ENCODE measurements around the gene BLTP3B. TPM values are rescaled to one million over a fixed set of nuclear protein-coding genes. Genes with fewer than 3 reads are reported as not detected.
"Not testable (repeated sequence)": the region's sequence is repeated elsewhere in the genome, so short reads cannot be mapped to it uniquely, and the experiment has no call there.

Gene BLTP3B, protein sequence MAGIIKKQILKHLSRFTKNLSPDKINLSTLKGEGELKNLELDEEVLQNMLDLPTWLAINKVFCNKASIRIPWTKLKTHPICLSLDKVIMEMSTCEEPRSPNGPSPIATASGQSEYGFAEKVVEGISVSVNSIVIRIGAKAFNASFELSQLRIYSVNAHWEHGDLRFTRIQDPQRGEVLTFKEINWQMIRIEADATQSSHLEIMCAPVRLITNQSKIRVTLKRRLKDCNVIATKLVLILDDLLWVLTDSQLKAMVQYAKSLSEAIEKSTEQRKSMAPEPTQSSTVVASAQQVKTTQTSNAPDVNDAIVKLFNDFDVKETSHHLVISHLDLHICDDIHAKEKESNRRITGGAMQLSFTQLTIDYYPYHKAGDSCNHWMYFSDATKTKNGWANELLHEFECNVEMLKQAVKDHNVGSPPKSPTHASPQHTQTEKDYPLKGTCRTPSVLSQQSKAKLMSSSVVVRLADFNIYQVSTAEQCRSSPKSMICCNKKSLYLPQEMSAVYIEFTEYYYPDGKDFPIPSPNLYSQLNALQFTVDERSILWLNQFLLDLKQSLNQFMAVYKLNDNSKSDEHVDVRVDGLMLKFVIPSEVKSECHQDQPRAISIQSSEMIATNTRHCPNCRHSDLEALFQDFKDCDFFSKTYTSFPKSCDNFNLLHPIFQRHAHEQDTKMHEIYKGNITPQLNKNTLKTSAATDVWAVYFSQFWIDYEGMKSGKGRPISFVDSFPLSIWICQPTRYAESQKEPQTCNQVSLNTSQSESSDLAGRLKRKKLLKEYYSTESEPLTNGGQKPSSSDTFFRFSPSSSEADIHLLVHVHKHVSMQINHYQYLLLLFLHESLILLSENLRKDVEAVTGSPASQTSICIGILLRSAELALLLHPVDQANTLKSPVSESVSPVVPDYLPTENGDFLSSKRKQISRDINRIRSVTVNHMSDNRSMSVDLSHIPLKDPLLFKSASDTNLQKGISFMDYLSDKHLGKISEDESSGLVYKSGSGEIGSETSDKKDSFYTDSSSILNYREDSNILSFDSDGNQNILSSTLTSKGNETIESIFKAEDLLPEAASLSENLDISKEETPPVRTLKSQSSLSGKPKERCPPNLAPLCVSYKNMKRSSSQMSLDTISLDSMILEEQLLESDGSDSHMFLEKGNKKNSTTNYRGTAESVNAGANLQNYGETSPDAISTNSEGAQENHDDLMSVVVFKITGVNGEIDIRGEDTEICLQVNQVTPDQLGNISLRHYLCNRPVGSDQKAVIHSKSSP (N-terminal part only)
- 10 to 100 TPM; 20.5 to 26.3 (median 21.9) TPM for polyA plus RNA-seq (ENCODE audit: insufficient read length in 4 of 4)

DNA sequence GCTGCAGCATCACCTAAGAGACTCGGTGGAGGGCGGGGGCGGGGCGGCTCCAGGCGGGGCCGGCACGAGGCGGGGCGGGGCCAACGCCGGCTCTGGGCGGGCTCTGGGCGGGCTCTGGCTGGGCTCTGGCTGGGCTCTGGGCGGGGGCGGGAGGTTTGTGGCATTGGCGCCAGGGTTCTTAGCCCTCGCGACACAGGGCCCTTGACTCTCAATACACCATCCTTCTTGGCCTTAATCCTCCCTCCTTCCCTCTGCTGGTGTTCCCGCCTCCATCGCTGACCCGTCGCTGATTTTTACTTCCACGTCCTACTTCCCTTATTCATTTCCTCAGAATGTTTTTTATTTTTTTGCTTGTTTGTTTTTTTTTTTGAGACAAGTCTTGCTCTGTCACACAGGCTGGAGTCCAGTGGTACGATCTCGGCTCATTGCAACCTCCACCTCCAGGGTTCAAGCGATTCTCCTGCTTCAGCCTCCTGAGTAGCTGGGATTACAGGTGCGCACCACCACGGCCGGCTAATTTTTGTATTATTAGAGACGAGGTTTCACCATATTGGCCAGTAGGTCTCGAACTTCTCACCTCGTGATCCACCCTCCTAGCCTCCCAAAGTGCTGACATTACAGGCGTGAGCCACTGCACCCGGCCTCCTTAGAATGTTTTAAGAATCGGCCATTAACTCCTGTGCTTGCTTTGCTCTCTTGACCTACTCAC is at the start of gene BLTP3B:
Gene BLTP3B (minus strand): TSS at position 24 of the 709 bp plus-strand sequence. CDS start 239 bp downstream, outside the sequence.
- DNase-seq (ENCODE audit: low read depth in 4 of 4, low spot score in 2 of 4): peak; percentile 52 to 68 (median 68)

DNA sequence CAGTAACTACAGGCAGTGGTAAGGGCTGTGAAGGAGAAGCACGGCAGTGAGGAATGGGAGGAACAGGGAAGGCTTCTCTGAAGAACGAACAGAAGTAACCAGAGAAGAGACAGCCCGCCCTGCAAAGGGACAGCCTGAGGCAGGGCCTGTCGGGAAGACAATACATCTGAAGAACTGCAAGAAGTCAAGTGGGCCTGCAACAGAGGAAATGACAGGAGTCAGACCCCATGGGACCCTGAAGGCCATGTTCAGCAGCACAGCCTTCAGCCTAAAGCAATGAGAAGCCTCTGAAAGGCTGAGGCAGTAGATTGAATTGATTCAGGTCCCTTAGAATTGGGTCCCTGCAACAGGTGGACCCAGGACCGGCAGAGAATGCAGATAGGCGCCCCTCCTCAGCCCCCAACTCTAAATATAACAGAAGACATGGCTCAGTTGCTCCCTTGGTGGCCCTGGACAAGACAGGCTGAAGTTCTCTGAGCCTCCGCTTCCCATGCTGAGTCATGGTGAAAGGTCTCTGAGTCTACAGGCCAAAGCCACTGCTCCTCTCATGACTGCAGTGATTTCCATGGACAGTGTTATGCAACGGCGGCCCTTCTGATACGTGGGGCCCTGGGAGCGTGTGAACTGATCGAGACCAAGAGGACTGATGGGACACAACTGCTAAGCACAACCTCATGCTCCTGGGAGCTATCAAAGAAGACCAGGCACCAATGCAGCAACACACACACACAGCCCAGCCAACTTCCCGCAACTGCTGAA is 47.1 kb upstream of the BLTP3B start:
- no peak for DNase-seq (ENCODE audit: low read depth in 4 of 4, low spot score in 2 of 4)

- DNase-seq (ENCODE audit: low read depth in 4 of 4, low spot score in 2 of 4): not testable (repeated sequence)
These were observed 46.4 kb upstream of the BLTP3B start for GRCh38 chr12:100188888-100189635.

GRCh38 chr12:100187857-100188519 is 45.3 kb upstream of the BLTP3B start:
- no peak for DNase-seq (ENCODE audit: low read depth in 4 of 4, low spot score in 2 of 4)

GRCh38 chr12:100187068-100187467 is 44.4 kb upstream of the BLTP3B start:
- DNase-seq (ENCODE audit: low read depth in 4 of 4, low spot score in 2 of 4): no peak

GRCh38 chr12:100186071-100186470 is 43.4 kb upstream of the BLTP3B start:
- no peak for DNase-seq (ENCODE audit: low read depth in 4 of 4, low spot score in 2 of 4)

DNA sequence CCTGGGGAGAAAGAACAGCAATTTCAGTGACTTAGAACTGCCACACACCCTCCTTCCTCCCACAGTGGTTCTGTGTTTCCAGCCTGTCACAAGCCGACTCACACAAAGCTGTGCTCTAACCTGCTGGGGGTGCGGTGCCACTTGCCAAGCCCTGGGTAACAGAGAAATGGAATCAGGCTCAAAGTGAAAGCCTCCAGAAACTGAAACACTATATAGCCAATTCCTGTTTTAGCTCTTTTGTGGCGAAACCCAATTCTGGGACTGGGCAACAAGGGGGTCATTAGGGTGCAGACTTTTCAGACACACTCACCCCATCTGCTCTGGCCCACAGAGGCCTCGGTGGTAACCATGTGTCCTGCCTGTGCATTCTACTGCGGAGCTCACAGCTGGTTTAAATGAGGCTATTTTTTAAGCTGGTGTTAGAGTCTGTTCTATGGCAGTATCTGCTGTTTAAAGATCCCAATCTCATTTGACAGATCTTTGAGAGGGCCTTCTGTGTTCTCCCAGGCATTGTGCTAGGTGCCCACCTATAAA is 42.8 kb upstream of the BLTP3B start:
- no peak for DNase-seq (ENCODE audit: low read depth in 4 of 4, low spot score in 2 of 4)

DNA sequence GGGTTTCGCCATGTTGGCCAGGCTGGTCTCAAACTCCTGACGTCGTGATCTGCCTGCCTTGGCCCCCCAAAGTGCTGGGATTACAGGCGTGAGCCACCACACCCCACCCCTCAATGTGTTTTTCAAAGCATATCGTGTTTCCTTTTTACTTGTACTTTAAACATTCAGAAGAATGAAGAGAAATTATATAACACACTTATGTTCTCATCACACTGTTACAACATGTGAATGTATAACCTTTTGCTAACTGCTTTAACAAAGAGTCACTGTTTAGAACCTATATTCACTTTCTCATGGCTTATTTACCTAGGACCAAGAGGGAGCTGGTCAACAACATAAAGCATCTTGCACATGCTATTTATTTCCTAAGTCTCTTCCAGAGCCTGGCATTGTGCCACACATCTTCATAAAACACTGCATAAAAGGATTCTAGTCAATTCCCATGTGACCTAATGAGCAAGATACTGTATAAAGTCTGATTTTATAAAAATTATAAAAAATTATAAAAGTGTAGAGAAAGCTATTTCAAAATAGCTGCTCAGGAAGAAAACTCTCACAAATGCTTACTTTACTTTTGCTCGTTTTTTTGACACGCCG is 42.0 kb upstream of the BLTP3B start:
- DNase-seq (ENCODE audit: low read depth in 4 of 4, low spot score in 2 of 4): no peak

DNA sequence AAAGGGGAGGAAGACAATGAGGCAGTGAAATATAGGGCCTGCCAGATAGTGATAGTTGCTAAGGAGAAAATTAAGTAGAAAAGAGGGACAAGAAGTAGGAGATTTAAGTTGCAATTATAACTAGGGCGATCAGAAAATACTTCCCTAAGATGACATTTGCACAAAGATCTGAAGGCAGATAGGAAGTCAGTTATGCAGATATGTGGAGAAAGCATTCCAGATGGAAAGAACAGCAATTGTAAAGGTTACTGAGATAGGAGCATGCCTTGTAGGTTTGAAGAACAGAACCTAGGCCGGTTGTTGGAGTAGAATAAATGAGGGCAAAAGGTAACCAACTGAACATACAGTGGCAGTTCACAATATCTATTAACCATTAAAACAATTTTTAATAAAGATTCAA is 36.6 kb upstream of the BLTP3B start:
- DNase-seq (ENCODE audit: low read depth in 4 of 4, low spot score in 2 of 4): no peak

DNA sequence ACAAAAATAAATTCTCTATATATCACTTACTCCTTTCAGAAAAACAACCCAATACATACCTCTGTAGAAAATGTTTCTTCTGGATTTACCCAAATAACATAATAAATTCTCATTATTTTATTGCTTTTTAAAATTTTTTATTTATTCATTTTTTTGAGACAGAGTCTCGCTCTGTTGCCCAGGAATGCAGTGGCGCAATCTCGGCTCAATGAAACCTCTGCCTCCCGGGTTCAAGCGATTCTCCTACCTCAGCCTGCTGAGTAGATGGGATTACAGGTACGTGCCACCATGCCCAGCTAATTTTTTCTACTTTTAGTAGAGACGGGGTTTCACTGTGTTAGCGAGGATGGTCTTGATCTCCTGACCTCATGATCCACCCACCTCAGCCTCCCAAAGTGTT is 33.8 kb upstream of the BLTP3B start:
- DNase-seq (ENCODE audit: low read depth in 4 of 4, low spot score in 2 of 4): not testable (repeated sequence)

GRCh38 chr12:100174495-100174894 is 31.8 kb upstream of the BLTP3B start:
- no peak for DNase-seq (ENCODE audit: low read depth in 4 of 4, low spot score in 2 of 4)

DNA sequence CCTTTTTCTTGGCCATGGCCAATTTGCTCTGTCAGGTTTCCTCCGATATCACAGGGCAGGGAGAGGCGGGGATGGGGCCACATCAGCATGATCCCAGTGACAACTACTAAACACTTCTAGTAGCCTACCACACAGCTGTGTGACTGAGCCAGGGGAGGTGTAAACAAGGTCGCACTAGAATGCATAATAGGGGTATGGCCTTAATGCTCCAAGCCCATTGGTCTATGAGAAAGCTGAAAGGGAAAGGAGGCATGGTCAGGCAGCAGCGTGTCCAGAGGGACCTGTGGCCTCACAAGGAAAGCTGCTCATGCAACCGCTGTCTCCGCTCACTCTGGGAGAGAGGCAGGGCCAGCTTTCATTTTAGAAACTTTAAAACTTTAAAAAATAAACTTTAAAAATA is 30.4 kb upstream of the BLTP3B start:
- no peak for DNase-seq (ENCODE audit: low read depth in 4 of 4, low spot score in 2 of 4)

DNA sequence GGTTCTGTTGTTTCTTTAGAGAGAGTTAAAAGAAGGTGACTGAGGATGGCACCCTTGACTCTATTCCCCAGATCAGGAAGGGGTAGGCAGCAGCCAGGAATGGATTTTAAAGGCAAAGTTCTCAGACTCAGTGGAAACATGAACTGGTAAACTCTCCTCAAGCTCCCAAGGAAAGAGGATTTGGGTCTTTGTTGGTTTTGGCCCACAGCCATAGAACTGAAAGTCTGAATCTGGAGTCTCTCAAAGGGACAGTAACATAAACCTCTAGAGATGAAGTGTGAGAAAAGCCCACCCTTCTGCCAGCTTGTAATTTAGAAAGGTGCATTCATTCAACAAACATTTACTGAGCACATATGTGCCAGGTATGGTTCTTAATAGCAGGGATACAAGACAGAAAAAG is 28.6 kb upstream of the BLTP3B start:
- DNase-seq (ENCODE audit: low read depth in 4 of 4, low spot score in 2 of 4): peak in 1 of 4 donors; percentile 36

- no peak for DNase-seq (ENCODE audit: low read depth in 4 of 4, low spot score in 2 of 4)
These were observed 27.7 kb upstream of the BLTP3B start for GRCh38 chr12:100170313-100170858.

GRCh38 chr12:100169345-100169744 is 26.7 kb upstream of the BLTP3B start:
- DNase-seq (ENCODE audit: low read depth in 4 of 4, low spot score in 2 of 4): no peak

DNA sequence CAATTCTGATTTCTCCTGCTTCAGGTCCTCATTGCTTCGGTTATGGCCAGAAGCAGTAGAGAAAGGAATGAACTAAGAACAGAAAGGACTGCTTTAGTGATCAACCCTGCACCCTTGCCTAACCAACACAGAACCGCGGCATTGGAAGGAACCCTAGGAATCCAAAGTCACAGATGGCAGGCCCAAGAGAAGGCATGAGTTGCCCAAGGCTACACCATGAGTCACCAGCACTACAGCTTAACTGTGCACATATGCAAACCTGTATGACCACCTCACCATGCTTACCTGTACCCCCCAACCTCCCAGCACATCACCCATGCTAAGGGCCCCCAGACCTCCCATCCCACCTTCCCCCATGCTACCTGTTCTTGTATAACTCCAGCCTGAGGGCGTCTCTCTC is 25.9 kb upstream of the BLTP3B start:
- no peak for DNase-seq (ENCODE audit: low read depth in 4 of 4, low spot score in 2 of 4)

DNA sequence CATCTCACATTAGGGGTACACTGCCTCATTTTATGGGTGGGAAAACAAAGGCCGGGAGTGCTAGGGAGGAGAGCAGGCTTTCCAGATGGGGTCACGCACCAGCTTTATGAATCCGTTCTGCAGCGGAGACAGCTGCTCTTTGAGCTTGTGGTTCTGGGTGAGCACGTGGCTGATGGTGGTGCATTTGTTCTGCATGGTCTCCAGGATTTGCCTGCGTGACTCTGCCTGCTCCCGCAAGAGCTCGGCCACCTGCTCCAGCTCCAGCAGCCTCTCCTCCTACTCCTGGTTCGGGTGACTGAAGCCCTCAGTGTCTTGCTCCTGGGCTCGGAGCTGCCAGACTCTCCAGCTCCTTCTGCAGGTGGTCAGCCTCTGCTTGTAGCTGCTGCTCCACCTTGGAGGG is 23.6 kb upstream of the BLTP3B start:
- DNase-seq (ENCODE audit: low read depth in 4 of 4, low spot score in 2 of 4): no peak
